Natural killer cell treated with Interleukin-12 subunit alpha and Interleukin-12 subunit beta and Interleukin-15 and Interleukin-18, amount 100 ng/mL, for 72 hours (primary cell): ENCODE measurements around the gene HEATR5B. TPM values are rescaled to one million over a fixed set of nuclear protein-coding genes. Genes with fewer than 3 reads are reported as not detected.

ENCODE experiments used
- ATAC-seq, 2 donors: fragments of 150-1000 bp; cut with Tn5 transposase in 1 of 2; sonication (Bioruptor Pico), chemical (Tn5 transposase) in 1 of 2; 2 replicates each; pipeline ENCODE4 v1.10.0; 2021
- DNase-seq: peaks from one replicate; pipeline ENCODE4 v3.0.0; 2022; ENCODE audit warnings: low spot score
- H3K27ac Mint-ChIP-seq, 2 donors: 1 replicate in 1 of 2; 2 replicates in 1 of 2; pipeline ENCODE4 v1.8.0; 2022; ENCODE audit warnings: mixed read lengths in 2 of 2, mild to moderate bottlenecking in 1 of 2, moderate library complexity in 1 of 2
- H3K27me3 Mint-ChIP-seq, 2 donors: 1 replicate in 1 of 2; 2 replicates in 1 of 2; pipeline ENCODE4 v1.8.0; 2022; ENCODE audit warnings: mixed read lengths in 2 of 2
- H3K36me3 Mint-ChIP-seq: one replicate; pipeline ENCODE4 v1.8.0; 2022; ENCODE audit warnings: mixed read lengths
- H3K4me1 Mint-ChIP-seq, 2 donors: 1 replicate in 1 of 2; 2 replicates in 1 of 2; pipeline ENCODE4 v1.8.0; 2022; ENCODE audit warnings: low read depth in 2 of 2, mixed read lengths in 2 of 2, mild to moderate bottlenecking in 1 of 2
- H3K4me3 Mint-ChIP-seq: one replicate; pipeline ENCODE4 v1.8.0; 2022; ENCODE audit warnings: mixed read lengths
- H3K9me3 Mint-ChIP-seq: 2 replicates; pipeline ENCODE4 v1.8.0; 2022; ENCODE audit warnings: mixed read lengths
- total RNA-seq, 2 donors: library from RNA; stranded (reverse); gene quantifications; one replicate each; pipeline ENCODE4 v1.2.3, GENCODE V29; 2022

Gene HEATR5B
- total RNA-seq, 2 donors from 2014 or later = 23.3 to 27.3 TPM

GRCh38 chr2:37096568-37096967, 12.4 kb upstream of the HEATR5B start:
- Mint-ChIP-seq H3K9me3 (no peaks in the 10 kb centered on the region), H3K27ac (peak overlapping the region in 1 of 2 donors; percentile 75)

DNA sequence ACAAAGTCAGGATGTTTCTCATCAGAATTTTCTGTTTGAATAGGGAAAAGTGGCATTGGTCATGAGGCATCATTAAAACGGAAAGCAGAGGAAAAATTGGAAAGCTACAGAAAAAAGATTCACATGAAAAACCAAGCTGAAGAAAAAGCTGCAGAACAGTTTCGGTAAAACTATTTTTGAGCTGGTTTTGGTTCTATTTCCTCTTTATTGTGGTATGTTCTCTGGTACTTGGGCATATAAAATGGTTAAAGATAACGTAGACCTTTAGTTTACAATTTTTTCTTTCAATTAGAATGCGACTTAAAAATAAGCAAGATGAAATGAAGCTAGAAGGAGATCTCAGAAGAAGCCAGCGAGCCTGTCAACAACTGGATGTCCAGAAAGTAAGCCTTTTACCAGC, 7.7 kb upstream of the HEATR5B start:
- Mint-ChIP-seq H3K27ac (no peak overlapping the region), H3K9me3 (no peaks in the 10 kb centered on the region), H3K4me3 (no peak overlapping the region), H3K27me3 (no peaks in the 10 kb centered on the region), H3K4me1 (peaks cover 6% of the 10 kb centered on the region in 2 donors), H3K36me3 (peaks cover 21% of the 10 kb centered on the region)
- DNase-seq (no peak), ATAC-seq (no peak)

More at GRCh38 chr2:37096568-37096967, 12.4 kb upstream of the HEATR5B start:
- no peak for ATAC-seq
- no peaks in the 10 kb centered on the region for H3K27me3 Mint-ChIP-seq
- no peak overlapping the region for H3K4me3 Mint-ChIP-seq
- peaks cover 18% of the 10 kb centered on the region for H3K36me3 Mint-ChIP-seq
- no peak for DNase-seq
- no peaks in the 10 kb centered on the region for H3K4me1 Mint-ChIP-seq

GRCh38 chr2:37090019-37090477, 5.9 kb upstream of the HEATR5B start:
- Mint-ChIP-seq H3K4me1 (peaks cover 6 to 9% of the 10 kb centered on the region in 2 donors), H3K36me3 (peaks cover 15% of the 10 kb centered on the region), H3K9me3 (no peaks in the 10 kb centered on the region), H3K27me3 (no peaks in the 10 kb centered on the region), H3K4me3 (no peak overlapping the region), H3K27ac (no peak overlapping the region)
- no peak for DNase-seq
- ATAC-seq = no peak

GRCh38 chr2:37085731-37086147, 1.6 kb upstream of the HEATR5B start:
- no peak overlapping the region for H3K4me3 Mint-ChIP-seq
- peaks cover 16 to 25% of the 10 kb centered on the region in 2 donors for H3K4me1 Mint-ChIP-seq
- DNase-seq (no peak), ATAC-seq (peak in 1 of 2 donors; percentile 39)
- no peaks in the 10 kb centered on the region for H3K27me3 Mint-ChIP-seq
- peaks cover 15% of the 10 kb centered on the region for H3K36me3 Mint-ChIP-seq
- H3K27ac Mint-ChIP-seq = no peak overlapping the region
- no peaks in the 10 kb centered on the region for H3K9me3 Mint-ChIP-seq

DNA sequence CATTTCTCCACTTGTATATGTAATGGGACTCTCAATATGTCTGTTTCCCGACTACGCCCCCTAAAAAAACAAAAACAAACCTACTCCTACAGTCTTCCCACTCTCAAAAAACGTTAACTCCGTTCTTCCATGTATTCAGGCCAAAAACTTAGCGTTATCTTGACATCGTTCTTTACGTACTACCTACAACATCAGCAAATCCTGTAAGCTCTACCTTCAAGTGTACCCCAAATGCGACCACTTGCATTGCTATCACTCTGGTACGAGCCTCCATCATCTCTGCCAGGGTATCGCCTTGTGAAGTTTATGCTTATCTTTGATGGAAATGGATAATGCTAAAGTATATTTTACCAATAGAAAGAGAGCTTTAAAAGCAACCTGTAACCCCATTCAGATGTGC, 625 bp upstream of the HEATR5B start:
- ATAC-seq = no peak

GRCh38 chr2:37080689-37081088, 3.5 kb downstream of the HEATR5B start:
- ATAC-seq (no peak), DNase-seq (no peak)

More for the DNA sequence above, 625 bp upstream of the HEATR5B start:
- Mint-ChIP-seq H3K27ac (no peak overlapping the region), H3K9me3 (no peaks in the 10 kb centered on the region), H3K27me3 (no peaks in the 10 kb centered on the region), H3K4me3 (no peak overlapping the region), H3K4me1 (peaks cover 25 to 34% of the 10 kb centered on the region in 2 donors), H3K36me3 (peaks cover 24% of the 10 kb centered on the region)
- no peak for DNase-seq

DNA sequence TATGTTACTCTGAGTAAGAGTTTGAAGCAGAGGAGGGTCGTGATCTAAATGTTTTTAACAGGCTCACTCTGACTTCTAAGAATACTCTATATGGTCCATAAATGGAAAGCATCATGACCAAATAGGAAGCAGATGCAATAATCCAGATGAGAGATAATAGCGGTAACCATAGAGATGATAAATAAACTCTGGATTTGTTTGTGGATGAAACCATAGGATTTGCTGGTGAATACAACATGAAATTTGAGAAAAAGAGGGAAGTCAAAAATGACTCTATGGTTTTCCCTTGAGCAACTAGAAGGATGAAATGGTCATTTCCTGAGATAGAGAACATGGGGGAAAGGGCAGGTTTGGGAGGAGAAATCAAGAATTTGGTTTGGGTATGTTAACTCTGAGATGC, 3.9 kb downstream of the HEATR5B start:
- DNase-seq (no peak), ATAC-seq (no peak)
- H3K27me3 Mint-ChIP-seq = no peaks in the 10 kb centered on the region
- peaks cover 32 to 33% of the 10 kb centered on the region in 2 donors for H3K4me1 Mint-ChIP-seq
- no peaks in the 10 kb centered on the region for H3K9me3 Mint-ChIP-seq
- peaks cover 16% of the 10 kb centered on the region for H3K36me3 Mint-ChIP-seq
- peak overlapping the region; percentile 63 to 71 for H3K27ac Mint-ChIP-seq
- H3K4me3 Mint-ChIP-seq = peak overlapping the region; percentile 80

More at GRCh38 chr2:37080689-37081088, 3.5 kb downstream of the HEATR5B start:
- peaks cover 16% of the 10 kb centered on the region for H3K36me3 Mint-ChIP-seq
- peak overlapping the region; percentile 80 for H3K4me3 Mint-ChIP-seq
- H3K4me1 Mint-ChIP-seq = peaks cover 32 to 34% of the 10 kb centered on the region in 2 donors
- H3K9me3 Mint-ChIP-seq = no peaks in the 10 kb centered on the region
- no peaks in the 10 kb centered on the region for H3K27me3 Mint-ChIP-seq
- H3K27ac Mint-ChIP-seq = peak overlapping the region; percentile 63 to 71

GRCh38 chr2:37070931-37071330, 13.2 kb downstream of the HEATR5B start:
- peaks cover 30% of the 10 kb centered on the region for H3K36me3 Mint-ChIP-seq
- H3K4me3 Mint-ChIP-seq = no peak overlapping the region
- no peaks in the 10 kb centered on the region for H3K9me3 Mint-ChIP-seq
- no peaks in the 10 kb centered on the region for H3K27me3 Mint-ChIP-seq
- DNase-seq (no peak), ATAC-seq (no peak)
- peaks cover 5 to 11% of the 10 kb centered on the region in 2 donors for H3K4me1 Mint-ChIP-seq
- H3K27ac Mint-ChIP-seq = no peak overlapping the region

DNA sequence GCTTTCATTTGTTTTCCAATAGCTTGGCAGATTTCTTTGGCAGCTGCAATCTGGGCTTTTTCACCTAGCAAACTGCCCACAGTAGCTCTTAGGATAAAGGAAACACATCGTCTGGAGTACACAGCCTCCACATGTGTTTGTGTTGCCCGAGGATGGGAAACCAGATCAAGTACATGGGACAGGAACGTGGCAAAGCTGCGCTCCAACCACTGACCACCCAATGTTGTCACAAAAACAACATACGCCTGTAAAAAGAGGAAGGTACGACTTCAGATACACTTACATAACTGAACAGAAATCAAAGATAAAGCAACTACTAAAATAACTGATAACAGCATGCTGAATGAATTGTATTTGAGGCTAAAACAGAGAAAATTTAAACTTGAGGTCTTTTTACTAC, 15.5 kb downstream of the HEATR5B start:
- ATAC-seq = no peak
- Mint-ChIP-seq H3K4me1 (peaks cover 2 to 11% of the 10 kb centered on the region in 2 donors), H3K27me3 (no peaks in the 10 kb centered on the region), H3K36me3 (peaks cover 21% of the 10 kb centered on the region), H3K4me3 (no peak overlapping the region), H3K9me3 (no peaks in the 10 kb centered on the region), H3K27ac (no peak overlapping the region)
- no peak for DNase-seq

- no peaks in the 10 kb centered on the region for H3K27me3 Mint-ChIP-seq
- DNase-seq = no peak
- no peaks in the 10 kb centered on the region for H3K9me3 Mint-ChIP-seq
- H3K36me3 Mint-ChIP-seq = peaks cover 13% of the 10 kb centered on the region
- no peak overlapping the region for H3K4me3 Mint-ChIP-seq
- H3K27ac Mint-ChIP-seq = no peak overlapping the region
- H3K4me1 Mint-ChIP-seq = no peaks in the 10 kb centered on the region
- ATAC-seq = no peak
Measured at GRCh38 chr2:37061776-37062175, 22.4 kb downstream of the HEATR5B start.

DNA sequence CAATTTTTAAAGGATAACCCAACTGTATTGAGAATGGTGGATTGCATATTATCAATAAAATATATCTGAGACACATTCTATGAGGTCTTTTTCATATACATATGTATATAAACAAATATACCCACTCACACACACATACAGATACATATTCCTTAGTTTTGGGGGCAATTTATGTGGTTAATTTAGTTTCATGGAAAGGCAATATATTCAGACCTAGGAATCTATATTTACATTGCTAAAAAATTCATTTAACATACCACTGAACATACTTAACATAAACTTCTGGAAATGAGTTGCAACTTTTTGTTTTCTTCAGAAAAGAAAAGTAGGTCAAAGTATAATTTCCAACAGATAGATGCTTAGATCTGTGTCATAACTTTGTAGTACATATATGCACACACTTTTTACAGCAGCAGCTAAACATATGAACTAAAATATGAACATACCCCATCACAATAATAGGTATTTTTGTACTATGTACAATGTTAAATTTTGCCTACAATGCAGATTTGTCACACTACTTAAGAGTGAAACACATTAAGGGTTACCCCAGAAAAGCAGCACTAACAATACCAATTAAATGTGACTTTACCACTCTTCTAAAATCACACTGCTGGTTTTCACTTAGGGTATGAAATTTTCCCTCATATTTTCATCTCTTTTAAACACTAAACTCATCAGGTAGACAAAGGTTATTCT, 23.0 kb downstream of the HEATR5B start:
- H3K27me3 Mint-ChIP-seq = no peaks in the 10 kb centered on the region
- H3K9me3 Mint-ChIP-seq = no peaks in the 10 kb centered on the region
- ATAC-seq = no peak

DNA sequence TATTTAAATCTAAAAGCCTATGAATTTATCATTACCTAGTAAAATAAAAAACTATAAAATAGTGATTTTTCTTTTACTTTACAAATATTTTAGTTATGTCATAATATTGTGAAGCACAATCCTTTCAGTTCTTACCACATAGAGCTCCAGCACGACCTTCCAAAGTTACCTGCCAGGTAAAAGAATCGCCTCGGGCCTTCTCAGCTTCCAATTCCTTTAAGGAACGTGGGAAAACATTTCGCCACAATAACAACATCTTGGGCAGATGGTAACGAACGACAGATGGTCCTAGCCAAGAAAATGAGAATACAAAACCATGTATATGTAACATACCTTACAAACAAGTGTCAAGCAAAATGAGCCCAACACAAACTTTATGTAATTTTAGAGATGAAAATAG, 23.7 kb downstream of the HEATR5B start:
- Mint-ChIP-seq H3K27ac (no peak overlapping the region), H3K36me3 (peaks cover 15% of the 10 kb centered on the region), H3K4me3 (no peak overlapping the region), H3K4me1 (no peaks in the 10 kb centered on the region), H3K9me3 (no peaks in the 10 kb centered on the region), H3K27me3 (no peaks in the 10 kb centered on the region)
- DNase-seq (no peak), ATAC-seq (no peak)

More for the DNA sequence above, 23.0 kb downstream of the HEATR5B start:
- no peaks in the 10 kb centered on the region for H3K4me1 Mint-ChIP-seq
- no peak overlapping the region for H3K4me3 Mint-ChIP-seq
- DNase-seq = no peak
- H3K36me3 Mint-ChIP-seq = peaks cover 15% of the 10 kb centered on the region
- H3K27ac Mint-ChIP-seq = no peak overlapping the region

GRCh38 chr2:37059841-37060240, 24.3 kb downstream of the HEATR5B start:
- no peak for ATAC-seq
- Mint-ChIP-seq H3K36me3 (peaks cover 15% of the 10 kb centered on the region), H3K4me3 (no peak overlapping the region), H3K27ac (no peak overlapping the region), H3K27me3 (no peaks in the 10 kb centered on the region), H3K9me3 (no peaks in the 10 kb centered on the region), H3K4me1 (no peaks in the 10 kb centered on the region)
- DNase-seq = no peak

GRCh38 chr2:37052600-37053332, 31.4 kb downstream of the HEATR5B start:
- H3K27me3 Mint-ChIP-seq = no peaks in the 10 kb centered on the region
- H3K27ac Mint-ChIP-seq = no peak overlapping the region
- peaks cover 18% of the 10 kb centered on the region for H3K36me3 Mint-ChIP-seq
- no peak overlapping the region for H3K4me3 Mint-ChIP-seq
- ATAC-seq (no peak), DNase-seq (no peak)
- no peaks in the 10 kb centered on the region for H3K4me1 Mint-ChIP-seq
- H3K9me3 Mint-ChIP-seq = no peaks in the 10 kb centered on the region
